Neural progenitor cell (in vitro differentiated cells): Measurements from ENCODE around the gene SUGCT. TPM values are rescaled to one million over a fixed set of nuclear protein-coding genes. Genes with fewer than 3 reads are reported as not detected.
A peak's percentile ranks its signal among the peaks of the same experiment; 100 is the strongest.

Experiments
- DNase-seq: peaks from one replicate; pipeline ENCODE4 v3.0.0-alpha.2; 2016; ENCODE audit warnings: low spot score
- H2AFZ ChIP-seq: fragments of 200-600 bp; sonication (generic); replicated peaks from 2 replicates; pipeline ENCODE4 v1.6.1; 2016; ENCODE audit warnings: antibody characterized with exemption
- H3F3A ChIP-seq: fragments of 200-600 bp; sonication (generic); 2 replicates; pipeline ENCODE4 v1.6.1; 2016; ENCODE audit warnings: antibody characterized with exemption, low read depth
- H3K27ac ChIP-seq: fragments of 200-600 bp; sonication (generic); 2 replicates; pipeline ENCODE4 v1.5.1; 2016; ENCODE audit warnings: mild to moderate bottlenecking
- H3K27me3 ChIP-seq: fragments of 200-600 bp; sonication (generic); 2 replicates; pipeline ENCODE4 v1.6.1; 2016; ENCODE audit warnings: mild to moderate bottlenecking, moderate library complexity
- H3K36me3 ChIP-seq: fragments of 200-600 bp; sonication (generic); 2 replicates; pipeline ENCODE4 v1.5.1; 2016
- H3K4me1 ChIP-seq: fragments of 200-600 bp; sonication (generic); 2 replicates; pipeline ENCODE4 v1.6.1; 2016; ENCODE audit warnings: mixed run types
- H3K4me2 ChIP-seq: fragments of 200-600 bp; sonication (generic); 2 replicates; pipeline ENCODE4 v1.6.1; 2016
- H3K4me3 ChIP-seq: fragments of 200-600 bp; sonication (generic); 2 replicates; pipeline ENCODE4 v1.5.1; 2016
- H3K79me2 ChIP-seq: fragments of 200-600 bp; sonication (generic); 2 replicates; pipeline ENCODE4 v1.6.1; 2016; ENCODE audit warnings: low read depth
- H3K9ac ChIP-seq: fragments of 200-600 bp; sonication (generic); 2 replicates; pipeline ENCODE4 v1.6.1; 2016
- H3K9me3 ChIP-seq: fragments of 200-600 bp; sonication (generic); 2 replicates; pipeline ENCODE4 v1.5.1; 2016; ENCODE audit warnings: low read depth
- H4K20me1 ChIP-seq: fragments of 200-600 bp; sonication (generic); 2 replicates; pipeline ENCODE4 v1.6.1; 2016; ENCODE audit warnings: low read depth
- H3K27ac Mint-ChIP-seq: 3 replicates; pipeline ENCODE4 v1.8.0; 2021; ENCODE audit warnings: mixed read lengths
- H3K27me3 Mint-ChIP-seq: 2 replicates; pipeline ENCODE4 v1.8.0; 2022; ENCODE audit warnings: low read depth, mild to moderate bottlenecking, inconsistent platforms, moderate library complexity, mixed read lengths; ENCODE audit not compliant: insufficient read depth
- H3K36me3 Mint-ChIP-seq: 3 replicates; pipeline ENCODE4 v1.8.0; 2021; ENCODE audit warnings: mixed read lengths
- H3K4me1 Mint-ChIP-seq: 3 replicates; pipeline ENCODE4 v1.8.0; 2021; ENCODE audit warnings: mixed read lengths
- H3K4me3 Mint-ChIP-seq: 3 replicates; pipeline ENCODE4 v1.8.0; 2021; ENCODE audit warnings: mild to moderate bottlenecking, moderate library complexity, mixed read lengths
- H3K9me3 Mint-ChIP-seq: 3 replicates; pipeline ENCODE4 v1.8.0; 2020; ENCODE audit warnings: mixed read lengths
- EZH2 ChIP-seq: fragments of 200-600 bp; sonication (generic); IDR thresholded peaks from 2 replicates; pipeline ENCODE4 v1.6.1; 2017; ENCODE audit warnings: antibody characterized with exemption, mild to moderate bottlenecking, moderate library complexity
- EZH2phosphoT487 ChIP-seq: fragments of 200-600 bp; sonication (generic); IDR thresholded peaks from 2 replicates; pipeline ENCODE4 v1.6.1; 2017; ENCODE audit warnings: antibody characterized with exemption
- total RNA-seq: library from RNA; depleted of rRNA; stranded (reverse); fragments of >200 nt; gene quantifications from 2 replicates; pipeline ENCODE4 v1.2.3, GENCODE V29; 2015; ENCODE audit warnings: low replicate concordance
- TF ChIP-seq, protein P1 (sequence below): fragments of 200-600 bp; sonication (generic); IDR thresholded peaks from 2 replicates; pipeline ENCODE4 v1.5.1; 2017; ENCODE audit warnings: antibody characterized with exemption, mild to moderate bottlenecking

Gene SUGCT
- total RNA-seq, 1 donor from 2014 or later, result 10.1 TPM

DNA sequence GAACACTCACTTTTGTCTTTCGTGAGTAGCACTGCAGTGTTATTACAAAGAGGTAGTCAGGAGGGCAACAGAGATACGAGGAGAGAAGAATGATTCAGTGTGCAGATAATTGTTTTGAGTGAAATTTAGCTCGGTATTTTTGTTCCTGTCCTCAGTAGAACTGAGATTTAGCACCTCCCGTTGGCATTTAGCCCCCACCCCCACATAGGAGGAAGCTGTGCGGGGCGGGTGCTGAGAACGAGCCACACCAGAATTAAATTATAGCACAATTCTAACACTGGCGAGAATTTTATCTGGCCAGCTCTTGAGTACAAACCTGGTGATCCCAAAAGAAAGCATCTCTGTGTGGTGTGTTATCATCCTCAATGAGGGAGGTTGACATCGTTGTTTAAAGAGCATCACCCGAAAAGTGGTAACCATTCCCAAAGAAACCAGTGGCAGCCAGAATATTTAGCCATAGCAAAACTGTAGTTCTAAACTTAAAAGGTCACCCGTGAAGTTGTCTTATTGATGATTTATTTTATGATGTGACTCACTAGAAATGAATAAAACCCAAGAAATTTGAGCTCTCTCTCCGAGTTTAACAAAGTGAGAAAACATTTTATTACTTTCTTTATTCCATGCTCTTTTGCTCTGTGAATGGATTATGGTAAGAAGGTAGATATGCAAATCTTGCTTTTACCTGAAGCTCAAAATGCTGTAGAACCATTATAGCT lies 612.2 kb downstream of the SUGCT start:
- H3K9ac ChIP-seq, result no peak overlapping the region
- no peaks in the 10 kb centered on the region for H3K79me2 ChIP-seq
- H3F3A ChIP-seq, result no peaks in the 10 kb centered on the region
- H3K9me3 ChIP-seq, result no peaks in the 10 kb centered on the region
- no peaks in the 10 kb centered on the region for H3K36me3 ChIP-seq
- H3K4me1 ChIP-seq, result peaks cover 26% of the 10 kb centered on the region
- no peak overlapping the region for H2AFZ ChIP-seq
- no peak overlapping the region for H3K4me2 ChIP-seq
- Mint-ChIP-seq H3K27me3 (no peaks in the 10 kb centered on the region), H3K9me3 (no peaks in the 10 kb centered on the region), H3K4me1 (peaks cover 6% of the 10 kb centered on the region), H3K27ac (no peak overlapping the region), H3K4me3 (no peak overlapping the region), H3K36me3 (no peaks in the 10 kb centered on the region)
- H4K20me1 ChIP-seq, result no peaks in the 10 kb centered on the region
- no peak for DNase-seq
- TF ChIP-seq, protein P1, sequence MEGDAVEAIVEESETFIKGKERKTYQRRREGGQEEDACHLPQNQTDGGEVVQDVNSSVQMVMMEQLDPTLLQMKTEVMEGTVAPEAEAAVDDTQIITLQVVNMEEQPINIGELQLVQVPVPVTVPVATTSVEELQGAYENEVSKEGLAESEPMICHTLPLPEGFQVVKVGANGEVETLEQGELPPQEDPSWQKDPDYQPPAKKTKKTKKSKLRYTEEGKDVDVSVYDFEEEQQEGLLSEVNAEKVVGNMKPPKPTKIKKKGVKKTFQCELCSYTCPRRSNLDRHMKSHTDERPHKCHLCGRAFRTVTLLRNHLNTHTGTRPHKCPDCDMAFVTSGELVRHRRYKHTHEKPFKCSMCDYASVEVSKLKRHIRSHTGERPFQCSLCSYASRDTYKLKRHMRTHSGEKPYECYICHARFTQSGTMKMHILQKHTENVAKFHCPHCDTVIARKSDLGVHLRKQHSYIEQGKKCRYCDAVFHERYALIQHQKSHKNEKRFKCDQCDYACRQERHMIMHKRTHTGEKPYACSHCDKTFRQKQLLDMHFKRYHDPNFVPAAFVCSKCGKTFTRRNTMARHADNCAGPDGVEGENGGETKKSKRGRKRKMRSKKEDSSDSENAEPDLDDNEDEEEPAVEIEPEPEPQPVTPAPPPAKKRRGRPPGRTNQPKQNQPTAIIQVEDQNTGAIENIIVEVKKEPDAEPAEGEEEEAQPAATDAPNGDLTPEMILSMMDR, result no peak
- TF ChIP-seq EZH2phosphoT487 (no peak), EZH2 (no peak)
- no peaks in the 10 kb centered on the region for H3K27me3 ChIP-seq
- H3K4me3 ChIP-seq, result no peak overlapping the region
- H3K27ac ChIP-seq, result no peak overlapping the region

DNA sequence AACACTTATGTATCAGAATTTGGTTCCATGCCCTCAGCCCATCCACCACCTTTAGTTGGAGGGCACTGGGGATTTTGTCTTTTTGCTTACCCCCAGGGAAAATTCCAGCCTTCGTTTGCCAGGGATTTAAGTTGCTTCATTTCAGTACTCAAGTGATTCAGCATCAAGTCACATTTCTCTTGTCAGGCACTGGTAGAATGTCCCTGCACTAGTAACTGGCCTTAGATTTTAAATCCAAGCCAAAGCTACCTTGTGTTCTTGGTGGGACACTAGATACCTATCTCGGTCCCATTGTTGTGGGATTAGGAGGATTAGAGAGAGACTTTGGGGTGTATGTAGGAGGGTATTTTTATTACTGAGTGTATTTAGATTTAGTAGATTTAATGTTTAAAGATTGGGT lies 613.1 kb downstream of the SUGCT start:
- H4K20me1 ChIP-seq, result no peaks in the 10 kb centered on the region

DNA sequence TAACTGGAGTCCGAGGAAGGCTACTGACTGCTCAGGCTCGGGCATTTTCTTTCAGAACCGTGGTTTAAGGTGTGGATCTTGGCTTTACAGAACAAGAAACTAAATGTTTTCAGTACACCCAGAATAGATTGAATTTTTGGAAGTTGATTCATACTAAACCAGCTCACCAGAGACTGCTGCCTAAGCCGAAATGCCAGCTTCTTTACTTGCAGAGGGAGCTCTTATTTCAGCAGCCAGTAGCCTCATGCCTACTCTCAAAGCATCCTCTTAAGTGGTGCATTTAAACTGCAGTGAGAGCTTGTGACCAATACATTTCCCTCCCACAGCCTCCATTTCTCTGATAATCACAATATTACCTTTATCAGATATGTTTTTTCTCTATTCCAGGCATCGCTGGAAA lies 615.1 kb downstream of the SUGCT start:
- Histone ChIP-seq H4K20me1 (no peaks in the 10 kb centered on the region), H2AFZ (peak overlapping the region; percentile 8), H3K9me3 (no peaks in the 10 kb centered on the region), H3F3A (no peaks in the 10 kb centered on the region), H3K4me2 (no peak overlapping the region), H3K4me1 (peaks cover 26% of the 10 kb centered on the region), H3K9ac (no peak overlapping the region), H3K79me2 (no peaks in the 10 kb centered on the region), H3K27me3 (no peaks in the 10 kb centered on the region), H3K36me3 (no peaks in the 10 kb centered on the region), H3K27ac (no peak overlapping the region), H3K4me3 (no peak overlapping the region)
- Mint-ChIP-seq H3K9me3 (no peaks in the 10 kb centered on the region), H3K27me3 (peaks cover 2% of the 10 kb centered on the region), H3K4me3 (no peak overlapping the region), H3K4me1 (peaks cover 8% of the 10 kb centered on the region), H3K36me3 (no peaks in the 10 kb centered on the region), H3K27ac (no peak overlapping the region)
- no peak for DNase-seq
- TF ChIP-seq, protein P1, result no peak
- no peak for TF ChIP-seq EZH2phosphoT487
- TF ChIP-seq EZH2, result no peak

More for the DNA sequence above, 613.1 kb downstream of the SUGCT start:
- Mint-ChIP-seq H3K27ac (no peak overlapping the region), H3K4me1 (peaks cover 6% of the 10 kb centered on the region), H3K4me3 (no peak overlapping the region), H3K9me3 (no peaks in the 10 kb centered on the region), H3K36me3 (no peaks in the 10 kb centered on the region), H3K27me3 (peaks cover 2% of the 10 kb centered on the region)
- Histone ChIP-seq H3K36me3 (no peaks in the 10 kb centered on the region), H3K27me3 (no peaks in the 10 kb centered on the region), H3K27ac (no peak overlapping the region), H3K4me1 (peaks cover 26% of the 10 kb centered on the region), H3K4me2 (peak overlapping the region; percentile 15), H3K79me2 (no peaks in the 10 kb centered on the region), H3K4me3 (no peak overlapping the region), H3K9ac (no peak overlapping the region), H3K9me3 (no peaks in the 10 kb centered on the region), H3F3A (no peaks in the 10 kb centered on the region), H2AFZ (no peak overlapping the region)
- peak; percentile 57 for DNase-seq
- TF ChIP-seq EZH2, result no peak
- no peak for TF ChIP-seq EZH2phosphoT487
- TF ChIP-seq, protein P1, result no peak
